ENCODE measurements around the gene RPA3.

GRCh38 chr7:7653593-7654187 lies 64.7 kb downstream of the RPA3 start:
- TF ChIP-seq EZH2phosphoT487 (IDR thresholded peaks at IDR 0.05) = no peak
- TF ChIP-seq, protein P1, sequence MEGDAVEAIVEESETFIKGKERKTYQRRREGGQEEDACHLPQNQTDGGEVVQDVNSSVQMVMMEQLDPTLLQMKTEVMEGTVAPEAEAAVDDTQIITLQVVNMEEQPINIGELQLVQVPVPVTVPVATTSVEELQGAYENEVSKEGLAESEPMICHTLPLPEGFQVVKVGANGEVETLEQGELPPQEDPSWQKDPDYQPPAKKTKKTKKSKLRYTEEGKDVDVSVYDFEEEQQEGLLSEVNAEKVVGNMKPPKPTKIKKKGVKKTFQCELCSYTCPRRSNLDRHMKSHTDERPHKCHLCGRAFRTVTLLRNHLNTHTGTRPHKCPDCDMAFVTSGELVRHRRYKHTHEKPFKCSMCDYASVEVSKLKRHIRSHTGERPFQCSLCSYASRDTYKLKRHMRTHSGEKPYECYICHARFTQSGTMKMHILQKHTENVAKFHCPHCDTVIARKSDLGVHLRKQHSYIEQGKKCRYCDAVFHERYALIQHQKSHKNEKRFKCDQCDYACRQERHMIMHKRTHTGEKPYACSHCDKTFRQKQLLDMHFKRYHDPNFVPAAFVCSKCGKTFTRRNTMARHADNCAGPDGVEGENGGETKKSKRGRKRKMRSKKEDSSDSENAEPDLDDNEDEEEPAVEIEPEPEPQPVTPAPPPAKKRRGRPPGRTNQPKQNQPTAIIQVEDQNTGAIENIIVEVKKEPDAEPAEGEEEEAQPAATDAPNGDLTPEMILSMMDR (IDR thresholded peaks at IDR 0.05) = peak; percentile 79

All from neural progenitor cell (in vitro differentiated cells).